ENCODE data around the gene COMMD3. TPM values are rescaled to one million over a fixed set of nuclear protein-coding genes. Genes with fewer than 3 reads are reported as not detected.
A peak's percentile ranks its signal among the peaks of the same experiment; 100 is the strongest.

Gene COMMD3
- polyA plus RNA-seq, 1 donor from 2014 or later: 85.0 TPM

GRCh38 chr10:22314852-22315251 is 1.3 kb upstream of the COMMD3 start:
- H3K36me3 Mint-ChIP-seq: no peaks in the 10 kb centered on the region
- no peaks in the 10 kb centered on the region for H3K9me3 Mint-ChIP-seq
- peak overlapping the region in 2 of 3 donors; percentile 95 to 98 for H3K27ac Mint-ChIP-seq
- H3K4me1 Mint-ChIP-seq: peaks cover 2 to 23% (median 21%) of the 10 kb centered on the region in 3 donors
- H3K27me3 Mint-ChIP-seq: no peaks in the 10 kb centered on the region
- H3K4me3 Mint-ChIP-seq: peak overlapping the region; percentile 89 to 99 (median 96)

GRCh38 chr10:22315455-22316285 is 518 bp upstream of the COMMD3 start:
- Mint-ChIP-seq H3K4me3 (peak overlapping the region; percentile 89 to 99 (median 96)), H3K27me3 (no peaks in the 10 kb centered on the region), H3K4me1 (peaks cover 6 to 28% (median 25%) of the 10 kb centered on the region in 3 donors), H3K9me3 (no peaks in the 10 kb centered on the region), H3K36me3 (no peaks in the 10 kb centered on the region), H3K27ac (peak overlapping the region; percentile 94 to 98 (median 95))

GRCh38 chr10:22317076-22317370 is 835 bp downstream of the COMMD3 start:
- Mint-ChIP-seq H3K4me1 (peaks cover 6 to 28% (median 25%) of the 10 kb centered on the region in 3 donors), H3K4me3 (peak overlapping the region; percentile 89 to 98 (median 94)), H3K27ac (peak overlapping the region; percentile 95 to 98 (median 98)), H3K27me3 (no peaks in the 10 kb centered on the region), H3K9me3 (no peaks in the 10 kb centered on the region), H3K36me3 (no peaks in the 10 kb centered on the region)

- Mint-ChIP-seq H3K27ac (peak overlapping the region; percentile 23 to 98 (median 95)), H3K36me3 (no peaks in the 10 kb centered on the region), H3K27me3 (peaks cover 5% of the 10 kb centered on the region)
These were observed 1.8 kb downstream of the COMMD3 start for GRCh38 chr10:22317771-22318565.

GRCh38 chr10:22318772-22319171 is 2.6 kb downstream of the COMMD3 start:
- peak overlapping the region in 2 of 3 donors; percentile 23 to 93 for H3K27ac Mint-ChIP-seq
- H3K4me1 Mint-ChIP-seq: peaks cover 21 to 42% (median 40%) of the 10 kb centered on the region in 3 donors
- H3K36me3 Mint-ChIP-seq: no peaks in the 10 kb centered on the region
- no peaks in the 10 kb centered on the region for H3K9me3 Mint-ChIP-seq
- peak overlapping the region in 3 of 4 donors; percentile 74 to 95 (median 89) for H3K4me3 Mint-ChIP-seq
- H3K27me3 Mint-ChIP-seq: peaks cover 8% of the 10 kb centered on the region

More at GRCh38 chr10:22317771-22318565, 1.8 kb downstream of the COMMD3 start:
- H3K9me3 Mint-ChIP-seq: no peaks in the 10 kb centered on the region
- H3K4me3 Mint-ChIP-seq: peak overlapping the region in 2 of 4 donors; percentile 89 to 95
- H3K4me1 Mint-ChIP-seq: peaks cover 13 to 36% (median 32%) of the 10 kb centered on the region in 3 donors

GRCh38 chr10:22319547-22319979 is 3.4 kb downstream of the COMMD3 start:
- H3K4me1 Mint-ChIP-seq: peaks cover 27 to 50% (median 48%) of the 10 kb centered on the region in 3 donors

GRCh38 chr10:22319980-22320558 is 3.9 kb downstream of the COMMD3 start:
- H3K27me3 Mint-ChIP-seq: peaks cover 13% of the 10 kb centered on the region
- H3K4me1 Mint-ChIP-seq: peaks cover 31 to 51% (median 50%) of the 10 kb centered on the region in 3 donors
- no peaks in the 10 kb centered on the region for H3K9me3 Mint-ChIP-seq
- H3K36me3 Mint-ChIP-seq: no peaks in the 10 kb centered on the region
- H3K4me3 Mint-ChIP-seq: peak overlapping the region; percentile 89 to 98 (median 92)
- H3K27ac Mint-ChIP-seq: peak overlapping the region; percentile 93 to 98 (median 97)

More at GRCh38 chr10:22319547-22319979, 3.4 kb downstream of the COMMD3 start:
- H3K27ac Mint-ChIP-seq: peak overlapping the region; percentile 93 to 98 (median 97)
- H3K36me3 Mint-ChIP-seq: no peaks in the 10 kb centered on the region
- H3K4me3 Mint-ChIP-seq: peak overlapping the region; percentile 89 to 98 (median 92)
- H3K27me3 Mint-ChIP-seq: peaks cover 9% of the 10 kb centered on the region
- no peaks in the 10 kb centered on the region for H3K9me3 Mint-ChIP-seq

- H3K27ac Mint-ChIP-seq: peak within 1 kb of the TSS; percentile 94 to 98 (median 97)
- peaks cover 32 to 46% (median 45%) of the 10 kb centered on the region in 3 donors for H3K4me1 Mint-ChIP-seq
- peaks cover 14% of the 10 kb centered on the region for H3K27me3 Mint-ChIP-seq
- no peaks in the 10 kb centered on the region for H3K9me3 Mint-ChIP-seq
- peak within 1 kb of the TSS; percentile 91 to 98 (median 96) for H3K4me3 Mint-ChIP-seq
- no peaks in the 10 kb centered on the region for H3K36me3 Mint-ChIP-seq
These were observed 4.5 kb downstream of the COMMD3 start, which contains the start of gene BMI1 for GRCh38 chr10:22320591-22321155. Gene BMI1, plus strand, starts transcription at chr10:22321099. Its CDS starts 5,351 bp downstream, at chr10:22326450.

GRCh38 chr10:22321156-22321923 is 5.2 kb downstream of the COMMD3 start:
- H3K4me3 Mint-ChIP-seq: peak overlapping the region; percentile 87 to 96 (median 94)
- peak overlapping the region; percentile 63 to 87 (median 87) for H3K27ac Mint-ChIP-seq
- H3K36me3 Mint-ChIP-seq: no peaks in the 10 kb centered on the region
- peaks cover 32 to 50% (median 50%) of the 10 kb centered on the region in 3 donors for H3K4me1 Mint-ChIP-seq
- no peaks in the 10 kb centered on the region for H3K9me3 Mint-ChIP-seq
- H3K27me3 Mint-ChIP-seq: peaks cover 14% of the 10 kb centered on the region

- peak overlapping the region; percentile 41 to 94 (median 59) for H3K27ac Mint-ChIP-seq
- H3K27me3 Mint-ChIP-seq: peaks cover 14% of the 10 kb centered on the region
- peak overlapping the region; percentile 87 to 97 (median 95) for H3K4me3 Mint-ChIP-seq
- no peaks in the 10 kb centered on the region for H3K36me3 Mint-ChIP-seq
- H3K4me1 Mint-ChIP-seq: peaks cover 35 to 53% (median 48%) of the 10 kb centered on the region in 3 donors
- no peaks in the 10 kb centered on the region for H3K9me3 Mint-ChIP-seq
These were observed 5.9 kb downstream of the COMMD3 start for GRCh38 chr10:22321924-22322640.

GRCh38 chr10:22322641-22323160 is 6.5 kb downstream of the COMMD3 start:
- Mint-ChIP-seq H3K4me1 (peaks cover 35 to 49% (median 45%) of the 10 kb centered on the region in 3 donors), H3K4me3 (peak overlapping the region; percentile 87 to 97 (median 95)), H3K36me3 (no peaks in the 10 kb centered on the region), H3K9me3 (no peaks in the 10 kb centered on the region), H3K27me3 (peaks cover 14% of the 10 kb centered on the region), H3K27ac (peak overlapping the region in 2 of 3 donors; percentile 41 to 94)

GRCh38 chr10:22323538-22324305 is 7.5 kb downstream of the COMMD3 start:
- Mint-ChIP-seq H3K27ac (peak overlapping the region in 1 of 3 donors; percentile 94), H3K9me3 (no peaks in the 10 kb centered on the region), H3K4me3 (peak overlapping the region; percentile 44 to 97 (median 94))

More at GRCh38 chr10:22323538-22324305, 7.5 kb downstream of the COMMD3 start:
- peaks cover 35 to 45% (median 44%) of the 10 kb centered on the region in 3 donors for H3K4me1 Mint-ChIP-seq
- no peaks in the 10 kb centered on the region for H3K36me3 Mint-ChIP-seq
- H3K27me3 Mint-ChIP-seq: peaks cover 14% of the 10 kb centered on the region

Measured in IgD-negative memory B cell (primary cell).